ENCODE results near the gene RPL3.

- no peak for TF ChIP-seq TAF1 (IDR thresholded peaks at IDR 0.05; ENCODE audit: borderline replicate concordance, low read depth, low read length)
- TF ChIP-seq POLR2AphosphoS5 (IDR thresholded peaks at IDR 0.05; ENCODE audit: low read depth, low read length), result no peak
- no peak for TF ChIP-seq POLR2A (IDR thresholded peaks at IDR 0.05; ENCODE audit: low read depth, low read length)
Observed at GRCh38 chr22:39360242-39360641, 40.8 kb upstream of the RPL3 start.

All from GM12892 (cell line).